Stimulated activated CD4-positive, alpha-beta T cell treated with anti-CD3 and anti-CD28 coated beads, Interleukin-4, amount 100 ng/mL, for 24 hours (primary cell): Measurements from ENCODE around the gene SCGB3A2.

Experiments
- DNase-seq: peaks from one replicate; pipeline ENCODE4 v3.0.0-alpha.2; 2020

SCGB3A2 gene

GRCh38 chr5:147878066-147878759, at the start of gene SCGB3A2:
SCGB3A2 (plus strand) TSS chr5:147878711; CDS start chr5:147878804, 93 bp downstream.
- no peak for DNase-seq

- no peak for DNase-seq
Measured at GRCh38 chr5:147830035-147830434, 48.5 kb upstream of the SCGB3A2 start.

GRCh38 chr5:147831465-147831864, 47.0 kb upstream of the SCGB3A2 start, which contains the start of gene SPINK1:
SPINK1 (minus strand) TSS chr5:147831671; CDS start chr5:147831577, 94 bp downstream.
- DNase-seq: no peak

GRCh38 chr5:147832541-147832940, 46.0 kb upstream of the SCGB3A2 start:
- DNase-seq: no peak

GRCh38 chr5:147835386-147835798, 43.1 kb upstream of the SCGB3A2 start:
- DNase-seq: no peak

- DNase-seq: no peak
Measured at GRCh38 chr5:147836439-147836838, 42.1 kb upstream of the SCGB3A2 start.

- no peak for DNase-seq
Measured at GRCh38 chr5:147842869-147843268, 35.6 kb upstream of the SCGB3A2 start.

- DNase-seq: no peak
Measured at GRCh38 chr5:147844846-147845245, 33.7 kb upstream of the SCGB3A2 start.

- DNase-seq: no peak
Measured at GRCh38 chr5:147845618-147846017, 32.9 kb upstream of the SCGB3A2 start.

- DNase-seq: no peak
Measured at GRCh38 chr5:147849226-147849625, 29.3 kb upstream of the SCGB3A2 start.

GRCh38 chr5:147851578-147851977, 26.9 kb upstream of the SCGB3A2 start:
- DNase-seq: no peak

GRCh38 chr5:147852365-147852764, 26.1 kb upstream of the SCGB3A2 start:
- no peak for DNase-seq

GRCh38 chr5:147853372-147853987, 25.0 kb upstream of the SCGB3A2 start:
- DNase-seq: no peak

GRCh38 chr5:147854331-147854730, 24.2 kb upstream of the SCGB3A2 start:
- DNase-seq: no peak

GRCh38 chr5:147854894-147855773, 23.4 kb upstream of the SCGB3A2 start:
- no peak for DNase-seq

- DNase-seq: no peak
Measured at GRCh38 chr5:147855774-147856069, 22.8 kb upstream of the SCGB3A2 start.

- DNase-seq: no peak
Measured at GRCh38 chr5:147856801-147857200, 21.7 kb upstream of the SCGB3A2 start.

- DNase-seq: peak; percentile 47
Measured at GRCh38 chr5:147857302-147858129, 21.0 kb upstream of the SCGB3A2 start.

- no peak for DNase-seq
Measured at GRCh38 chr5:147858565-147858964, 19.9 kb upstream of the SCGB3A2 start.

GRCh38 chr5:147859962-147860640, 18.4 kb upstream of the SCGB3A2 start:
- DNase-seq: no peak

GRCh38 chr5:147860641-147861025, 17.9 kb upstream of the SCGB3A2 start:
- no peak for DNase-seq

- DNase-seq: no peak
Measured at GRCh38 chr5:147863454-147864158, 14.9 kb upstream of the SCGB3A2 start.
